IMR-90 (cell line): Measurements from ENCODE around the gene ROMO1. TPM values are rescaled to one million over a fixed set of nuclear protein-coding genes. Genes with fewer than 3 reads are reported as not detected.

Source experiments
- ATAC-seq: fragments of 200-7000 bp; cut with Tn5 transposase; 2 replicates; pipeline ENCODE4 v1.9.1; 2020; ENCODE audit warnings: low read depth, mild to moderate bottlenecking, moderate library complexity
- BruUV-seq: library from RNA; stranded (reverse); fragments of 400-500 nt; replicated peaks from 2 replicates; lab custom pipeline; 2021; lab: Mats Ljungman, UMichigan
- CTCF ChIA-PET: fragments of 300-600 bp; formaldehyde crosslinking; extraction: SDS; loops from one replicate; lab custom pipeline; 2021; ENCODE audit warnings: antibody characterized with exemption; lab: Yijun Ruan, JAX
- POLR2A ChIA-PET: fragments of 300-600 bp; sonication (Branson Sonifier 250); formaldehyde crosslinking; loops from one replicate; lab custom pipeline; 2022; ENCODE audit warnings: antibody characterized with exemption; ENCODE audit not compliant: unreplicated experiment; lab: Charles Lee
- DNase-seq: peaks from one replicate; pipeline ENCODE4 v3.0.0; 2013
- H2AFZ ChIP-seq: replicated peaks from 2 replicates; pipeline ENCODE3; 2013; ENCODE audit warnings: low read length, mild to moderate bottlenecking; ENCODE audit not compliant: poor library complexity
- H2AK5ac ChIP-seq: 2 replicates; pipeline ENCODE4 v1.6.1; 2013; ENCODE audit warnings: low read depth, low read length, inconsistent platforms
- H2AK9ac ChIP-seq: replicated peaks from 2 replicates; pipeline ENCODE3; 2013; ENCODE audit warnings: mild to moderate bottlenecking, low read depth, low read length, moderate library complexity; ENCODE audit not compliant: poor library complexity
- H2BK120ac ChIP-seq: 2 replicates; pipeline ENCODE4 v1.6.1; 2013; ENCODE audit warnings: low read depth, low read length, inconsistent platforms
- H2BK15ac ChIP-seq: 3 replicates; pipeline ENCODE4 v1.6.1; 2013; ENCODE audit warnings: low read depth, low read length, inconsistent platforms
- H2BK20ac ChIP-seq: 2 replicates; pipeline ENCODE4 v1.6.1; 2013; ENCODE audit warnings: low read depth, mild to moderate bottlenecking, inconsistent platforms, low read length, moderate library complexity
- H2BK5ac ChIP-seq: 2 replicates; pipeline ENCODE4 v1.6.1; 2013; ENCODE audit warnings: mild to moderate bottlenecking, low read depth, low read length, inconsistent platforms; ENCODE audit not compliant: poor library complexity, severe bottlenecking
- H3K14ac ChIP-seq: replicated peaks from 2 replicates; pipeline ENCODE4 v1.6.1; 2013; ENCODE audit warnings: low read depth, low read length, inconsistent platforms
- H3K18ac ChIP-seq: 2 replicates; pipeline ENCODE4 v1.6.1; 2013; ENCODE audit warnings: low read depth, low read length, control low read depth
- H3K23ac ChIP-seq: 2 replicates; pipeline ENCODE4 v1.6.1; 2013; ENCODE audit warnings: low read depth, low read length, inconsistent platforms
- H3K27ac ChIP-seq: 2 replicates; pipeline ENCODE4 v1.5.1; 2013; ENCODE audit warnings: mild to moderate bottlenecking, control low read depth, low read length; ENCODE audit not compliant: insufficient read depth
- H3K27me3 ChIP-seq: 2 replicates; pipeline ENCODE4 v1.6.1; 2013; ENCODE audit warnings: low read length; ENCODE audit not compliant: control insufficient read depth, insufficient read depth
- H3K36me3 ChIP-seq: 2 replicates; pipeline ENCODE4 v1.6.1; 2013; ENCODE audit warnings: low read length, mixed read lengths; ENCODE audit not compliant: control insufficient read depth, insufficient read depth
- H3K4ac ChIP-seq: 2 replicates; pipeline ENCODE4 v1.6.1; 2013; ENCODE audit warnings: low read depth, low read length, inconsistent platforms
- H3K4me1 ChIP-seq: 2 replicates; pipeline ENCODE4 v1.6.1; 2013; ENCODE audit warnings: low read length, mixed read lengths; ENCODE audit not compliant: control insufficient read depth, insufficient read depth
- H3K4me2 ChIP-seq: 2 replicates; pipeline ENCODE4 v1.6.1; 2013; ENCODE audit warnings: low read depth, mild to moderate bottlenecking, control low read depth, low read length, moderate library complexity
- H3K4me3 ChIP-seq: 2 replicates; pipeline ENCODE4 v1.5.1; 2013; ENCODE audit warnings: low read depth, mild to moderate bottlenecking, control low read depth, low read length, moderate library complexity; ENCODE audit not compliant: insufficient read depth
- H3K56ac ChIP-seq: 2 replicates; pipeline ENCODE4 v1.6.1; 2013; ENCODE audit warnings: low read length, inconsistent platforms; ENCODE audit not compliant: insufficient read depth; ENCODE audit errors: extremely low read depth
- H3K79me1 ChIP-seq, 2 experiments: 2 replicates each; pipeline ENCODE4 v1.6.1; 2013; ENCODE audit warnings: low read length in 2 of 2, inconsistent platforms in 1 of 2, low read depth in 1 of 2
- H3K9ac ChIP-seq: 2 replicates; pipeline ENCODE4 v1.6.1; 2013; ENCODE audit warnings: low read depth, low read length, control low read depth
- H3K9me1 ChIP-seq: 2 replicates; pipeline ENCODE4 v1.6.1; 2013; ENCODE audit warnings: low read length, inconsistent platforms; ENCODE audit not compliant: insufficient read depth
- H3K9me3 ChIP-seq: 2 replicates; pipeline ENCODE4 v1.6.1; 2013; ENCODE audit warnings: low read length; ENCODE audit not compliant: control insufficient read depth, insufficient read depth
- H4K20me1 ChIP-seq: 2 replicates; pipeline ENCODE4 v1.6.1; 2013; ENCODE audit warnings: low read length, inconsistent platforms; ENCODE audit not compliant: insufficient read depth
- H4K5ac ChIP-seq: 2 replicates; pipeline ENCODE4 v1.6.1; 2013; ENCODE audit warnings: mild to moderate bottlenecking, low read depth, low read length, control low read depth
- H4K8ac ChIP-seq, 2 experiments: 2 replicates each; pipeline ENCODE4 v1.6.1; 2013; ENCODE audit warnings: low read depth in 2 of 2, low read length in 2 of 2, control low read depth in 1 of 2, inconsistent platforms in 1 of 2
- H4K91ac ChIP-seq: 2 replicates; pipeline ENCODE4 v1.6.1; 2013; ENCODE audit warnings: low read depth, low read length, inconsistent platforms; ENCODE audit not compliant: insufficient read depth
- BHLHE40 ChIP-seq: fragments of 150-350 bp; IDR thresholded peaks from 2 replicates; pipeline ENCODE4 v1.6.1; 2016; ENCODE audit warnings: mild to moderate bottlenecking, low read depth, low read length
- CHD1 ChIP-seq: IDR thresholded peaks from 2 replicates; pipeline ENCODE4 v1.6.1; 2012; ENCODE audit warnings: low read depth, low read length, improper control_type of control experiment
- CTCF ChIP-seq: conservative IDR thresholded peaks from 2 replicates; pipeline ENCODE4 v1.5.1; 2012; ENCODE audit warnings: mild to moderate bottlenecking, low read depth, low read length, improper control_type of control experiment
- ELK1 ChIP-seq: fragments of 150-350 bp; IDR thresholded peaks from 2 replicates; pipeline ENCODE4 v1.6.1; 2016; ENCODE audit warnings: low read depth, mild to moderate bottlenecking, low read length, moderate library complexity, borderline replicate concordance
- FOS ChIP-seq: fragments of 150-350 bp; IDR thresholded peaks from 2 replicates; pipeline ENCODE4 v1.6.1; 2016; ENCODE audit warnings: low read depth, low read length
- NFE2L2 ChIP-seq: fragments of 150-350 bp; IDR thresholded peaks from 2 replicates; pipeline ENCODE4 v1.6.1; 2016; ENCODE audit warnings: low read depth, mild to moderate bottlenecking, low read length
- POLR2A ChIP-seq: IDR thresholded peaks from 2 replicates; pipeline ENCODE4 v1.6.1; 2012; ENCODE audit warnings: mild to moderate bottlenecking, low read depth, low read length
- RCOR1 ChIP-seq: IDR thresholded peaks from 2 replicates; pipeline ENCODE4 v1.6.1; 2012; ENCODE audit warnings: mild to moderate bottlenecking, low read length, improper control_type of control experiment; ENCODE audit not compliant: insufficient replicate concordance
- RFX5 ChIP-seq: IDR thresholded peaks from 2 replicates; pipeline ENCODE4 v1.8.0; 2012; ENCODE audit warnings: low read depth, mild to moderate bottlenecking, low read length, moderate library complexity
- SMC3 ChIP-seq: fragments of 150-350 bp; IDR thresholded peaks from 2 replicates; pipeline ENCODE4 v1.6.1; 2016; ENCODE audit warnings: low read depth, mild to moderate bottlenecking, antibody characterized with exemption, low read length, moderate library complexity
- WGBS, 2 experiments: methylation state at CpG; one replicate each; pipeline versions ENCODE4 v1.1.5 to v1.1.7; 2013; ENCODE audit warnings: missing lambda C conversion rate in 2 of 2; ENCODE audit not compliant: insufficient read length in 1 of 2; ENCODE audit errors: extremely low coverage in 2 of 2; 5-methylcytosine and 5-hydroxymethylcytosine counted together
- dilution Hi-C: fragments of 300-500 bp; cut with HindIII; formaldehyde crosslinking; loops from one replicate; pipeline ENCODE4 v1.14.3; 2018; ENCODE audit warnings: low sequenced_read_pairs; ENCODE audit not compliant: unreplicated experiment
- in situ Hi-C: fragments of 300-500 bp; cut with MboI; formaldehyde crosslinking; loops from 3 replicates; pipeline ENCODE4 v1.14.3; 2019; ENCODE audit warnings: low sequenced_read_pairs, inconsistent platforms, mixed read lengths
- intact Hi-C: fragments of 100-400 bp; cut with micrococcal nuclease; formaldehyde crosslinking; loops from 2 replicates; pipeline ENCODE4 v1.10.0; 2022
- polyA plus RNA-seq, 3 experiments: library from polyadenylated mRNA; depleted of rRNA; stranded (reverse); fragments of >200 nt; gene quantifications; 2 replicates each; pipeline ENCODE4 v1.2.3, GENCODE V29; 2012; ENCODE audit warnings: low replicate concordance in 1 of 3
- total RNA-seq: library from RNA; depleted of rRNA; stranded (reverse); fragments of >200 nt; gene quantifications from 2 replicates; pipeline ENCODE4 v1.2.3, GENCODE V29; 2012

ROMO1 gene
- total and polyA plus RNA-seq, 2 of the 4 experiments (the other 2 are of a cell fraction) = 223 to 555 TPM

GRCh38 chr20:35660122-35660937 is 38.9 kb upstream of the ROMO1 start:
- no peak for TF ChIP-seq ELK1
- no peak for TF ChIP-seq SMC3
- no peak for TF ChIP-seq RCOR1
- TF ChIP-seq POLR2A = no peak
- TF ChIP-seq RFX5 = no peak
- TF ChIP-seq CHD1 = no peak
- no peak for TF ChIP-seq NFE2L2
- TF ChIP-seq CTCF = no peak
- TF ChIP-seq FOS = no peak
- TF ChIP-seq BHLHE40 = no peak
- Histone ChIP-seq H3K9me1 (peaks cover 5% of the 10 kb centered on the region; the same call in 1 of the 2 replicates), H3K4ac (no peak overlapping the region), H3K4me2 (no peak overlapping the region), H4K5ac (no peak overlapping the region), H3K27ac (no peak overlapping the region), H2BK20ac (no peak overlapping the region), H2AFZ (no peak overlapping the region), H2AK9ac (no peak overlapping the region), H2BK120ac (no peak overlapping the region), H3K79me1 (peaks cover 0 to 45% of the 10 kb centered on the region in 2 experiments; a peak in 3 of 4 replicates), H3K56ac (no peak overlapping the region), H3K27me3 (no peaks in the 10 kb centered on the region), H2BK15ac (no peak overlapping the region), H3K36me3 (no peaks in the 10 kb centered on the region), H4K20me1 (peaks cover 90% of the 10 kb centered on the region), H4K8ac (no peak overlapping the region), H3K14ac (no peak overlapping the region), H3K23ac (no peak overlapping the region), H2BK5ac (no peak overlapping the region), H3K9me3 (no peaks in the 10 kb centered on the region), H2AK5ac (no peak overlapping the region), H3K4me1 (peaks cover 4% of the 10 kb centered on the region), H3K18ac (no peak overlapping the region), H3K4me3 (no peak overlapping the region), H3K9ac (no peak overlapping the region), H4K91ac (no peak overlapping the region)
- BruUV-seq = no TSS peak
- intact Hi-C loops = loop anchor here (5.0 to 10.0 kb wide), 2 partner anchors 96 to 148 kb away; no protein-coding TSS in a partner anchor
- CTCF ChIA-PET = no interaction called here
- ATAC-seq = no peak
- in situ Hi-C loops = no loop called here
- DNase-seq = no peak
- WGBS, 2 experiments = no CpG with 5 or more reads among the region's 10 CpGs
- dilution Hi-C loops = no loop called here
- POLR2A ChIA-PET = no interaction called here
